ENCODE results near the gene KDM2B.

KDM2B gene

DNA sequence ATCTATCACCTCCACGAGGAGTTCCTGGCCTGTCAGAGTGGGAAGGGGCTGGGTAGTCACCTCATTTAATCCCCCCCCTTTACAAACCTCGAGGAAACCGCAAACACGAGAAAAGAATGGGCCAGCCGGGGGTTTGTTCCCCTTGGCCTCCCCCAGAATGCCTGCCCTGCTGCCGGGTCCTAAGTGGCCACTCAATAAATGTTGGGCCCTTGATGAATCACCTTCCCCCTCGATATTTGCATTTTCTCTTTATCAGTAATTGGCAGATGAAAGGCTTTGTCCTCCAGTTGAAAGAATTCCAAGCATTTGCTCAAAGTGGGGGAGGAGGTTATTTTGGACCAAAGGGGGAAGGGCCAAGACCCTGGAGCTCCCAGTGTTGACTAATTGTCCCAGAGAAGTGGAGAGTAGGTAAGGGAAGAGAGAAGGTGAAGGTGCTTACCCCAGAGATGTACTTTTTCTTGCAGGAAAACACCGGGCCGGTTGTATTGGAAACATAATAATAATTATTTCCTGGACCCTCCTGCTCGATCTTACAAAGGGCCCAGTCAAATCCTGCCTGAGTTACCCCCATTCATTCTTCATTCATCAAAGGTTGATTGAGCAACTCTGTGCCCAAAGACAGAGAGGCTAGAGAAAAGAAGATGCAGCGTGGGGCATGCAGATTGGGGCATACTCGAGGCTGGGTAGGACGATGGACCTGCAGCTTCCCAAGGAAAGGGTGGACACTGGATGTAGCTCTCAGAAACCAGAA is 1.9 kb upstream of the KDM2B start:
- no peak for DNase-seq

DNA sequence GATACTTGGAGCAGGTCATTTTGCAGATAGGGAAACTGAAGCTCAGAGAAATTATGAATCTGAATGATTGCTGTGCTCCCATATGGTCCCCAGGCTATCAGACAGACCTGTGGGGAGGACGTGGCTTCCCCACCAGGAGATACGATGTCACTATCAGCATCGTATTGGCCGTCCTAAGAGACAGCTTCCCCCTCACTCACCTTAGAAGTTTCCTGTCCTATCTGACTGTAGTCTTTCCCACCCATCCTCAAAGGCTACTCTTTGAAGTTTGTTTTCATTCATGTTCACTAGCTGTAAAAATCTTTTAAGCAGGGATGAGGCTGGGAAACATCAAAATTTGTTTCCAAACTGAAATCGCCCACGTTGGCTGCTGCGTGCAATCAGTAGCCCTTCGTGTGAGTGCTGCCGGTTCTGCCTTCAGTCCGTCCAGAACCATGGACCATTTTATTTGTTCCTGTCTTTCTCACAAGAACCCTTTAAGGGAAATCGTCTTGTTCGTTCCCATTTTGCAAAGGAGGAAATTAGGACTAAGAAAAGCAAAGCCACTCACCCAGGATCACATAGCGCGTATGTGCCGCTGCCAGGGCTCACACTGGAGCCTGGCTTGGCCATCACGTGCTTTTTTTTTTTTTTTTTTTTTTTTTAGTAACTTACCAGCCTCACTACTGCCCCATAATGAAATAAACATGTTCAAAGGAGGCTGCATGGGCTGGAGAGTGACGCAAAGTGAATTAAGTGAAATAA is 1.0 kb upstream of the KDM2B start:
- no peak for DNase-seq

DNA sequence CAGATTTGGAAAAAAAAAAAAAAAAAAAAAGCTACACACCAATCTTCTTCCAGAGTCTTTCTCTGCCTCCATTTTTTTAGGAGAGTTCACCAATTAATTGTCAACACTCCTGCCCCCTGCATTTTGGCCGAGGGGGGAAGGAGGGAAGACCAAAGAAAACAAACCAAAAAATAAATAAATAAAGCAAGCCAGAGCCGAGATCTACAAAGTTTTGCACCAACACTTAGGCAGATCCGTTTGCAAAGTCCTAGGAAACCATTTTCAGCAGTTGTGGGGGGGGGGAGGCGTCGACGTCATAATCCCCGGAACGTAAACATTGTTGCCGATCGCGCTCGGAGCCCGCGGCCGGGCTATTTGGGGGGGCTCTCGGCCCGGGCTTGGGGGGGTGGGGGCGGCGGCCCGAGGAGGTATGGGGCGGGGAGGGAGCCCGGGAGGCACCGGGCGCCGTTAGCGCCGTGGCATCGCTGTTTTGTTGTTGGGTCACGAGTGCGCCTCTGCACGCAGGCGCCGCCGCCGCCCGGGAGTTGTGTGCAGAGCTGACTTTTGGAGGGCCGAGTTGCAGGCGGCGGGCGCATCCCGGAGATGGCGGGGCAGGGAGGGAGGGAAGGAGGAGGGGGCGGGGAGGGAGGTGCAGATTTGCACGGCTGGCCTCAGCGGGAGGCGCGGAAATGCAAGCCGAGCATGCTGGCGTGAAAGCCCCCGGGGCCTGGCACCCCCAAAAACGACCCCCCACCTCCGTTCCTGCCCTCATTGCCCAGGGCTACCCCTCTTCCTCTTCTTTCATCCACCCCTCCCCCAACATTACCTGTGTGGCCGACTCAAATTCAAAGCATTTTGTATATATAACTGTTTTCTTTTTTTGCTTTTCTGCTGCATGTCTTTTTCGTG is 598 bp downstream of the KDM2B start:
- DNase-seq = peak; percentile 29

DNA sequence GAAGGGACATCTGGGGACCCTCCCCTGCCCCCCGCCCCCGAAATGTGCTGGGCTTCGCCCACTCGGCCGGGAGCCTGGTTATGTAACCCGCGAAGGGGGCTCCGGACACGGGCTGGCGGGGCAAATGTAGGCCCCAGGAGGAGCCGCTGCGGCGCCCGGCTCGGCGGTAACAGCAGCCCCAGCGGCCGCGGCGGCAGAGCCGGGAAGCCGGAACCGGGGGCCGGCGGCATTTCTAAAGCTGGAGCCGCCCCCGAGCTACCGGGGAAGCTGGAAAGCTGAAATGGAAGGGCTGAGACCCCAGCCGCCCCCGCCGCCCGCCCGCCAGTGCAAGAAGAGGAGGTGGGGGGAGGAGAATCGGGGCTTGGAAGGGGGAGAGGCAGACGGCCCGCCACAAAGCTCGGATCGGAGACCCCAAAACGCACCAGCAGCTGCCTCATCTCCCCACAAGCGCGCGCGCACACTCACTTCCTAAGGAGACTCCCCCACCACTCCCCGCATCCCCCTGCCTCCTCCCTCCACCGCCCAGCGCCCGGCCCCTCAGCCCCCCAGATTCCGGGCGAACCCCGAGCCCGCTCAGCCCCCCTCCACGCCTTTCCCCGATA is 1.5 kb downstream of the KDM2B start:
- DNase-seq = no peak

DNA sequence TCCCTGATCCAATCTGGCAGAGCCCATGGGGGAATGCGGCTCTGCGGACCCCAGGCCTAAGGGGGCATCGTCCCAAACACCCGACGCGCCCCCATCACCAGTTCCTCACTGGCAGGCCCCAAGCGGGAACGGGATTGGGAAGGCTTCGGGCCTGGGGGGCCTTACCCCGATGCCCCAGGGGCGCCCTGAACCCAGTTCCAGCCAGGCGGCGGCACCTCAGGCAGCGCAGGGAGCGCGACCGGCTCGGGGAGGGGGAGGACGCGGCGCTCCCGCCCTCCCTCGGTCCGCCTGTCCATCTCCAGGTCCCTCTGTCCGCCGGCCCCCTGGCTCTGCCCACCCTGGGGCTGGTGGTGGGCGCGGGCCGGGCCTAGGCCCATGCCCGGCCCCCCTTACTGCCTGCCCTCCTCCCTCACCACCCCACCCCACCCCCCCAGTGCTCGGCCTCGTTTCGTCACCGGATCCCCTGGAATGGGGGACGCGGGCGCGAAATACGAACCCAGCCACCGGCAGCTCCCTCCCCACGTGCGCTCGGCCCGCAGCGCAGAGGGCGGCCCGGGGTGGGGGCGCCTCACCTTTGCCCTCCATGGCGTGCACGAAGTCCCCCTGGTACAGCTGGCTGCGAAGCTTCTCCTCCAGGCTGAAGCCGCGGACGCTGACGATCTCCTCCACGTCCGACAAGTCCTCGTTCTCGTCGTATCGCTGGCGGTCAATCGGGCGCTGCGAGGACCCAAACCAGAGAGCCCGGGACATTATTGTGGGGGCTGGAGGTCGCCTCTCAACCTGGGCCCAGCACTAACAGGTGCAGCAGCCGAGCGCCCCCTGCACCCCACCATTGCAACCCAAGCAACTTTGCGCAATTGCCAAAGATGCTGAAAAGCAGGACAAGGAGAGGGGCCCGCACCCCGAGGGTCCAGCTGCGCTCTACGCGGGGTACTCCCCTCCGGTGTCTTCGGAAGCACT is 2.3 kb downstream of the KDM2B start:
- DNase-seq = no peak

DNA sequence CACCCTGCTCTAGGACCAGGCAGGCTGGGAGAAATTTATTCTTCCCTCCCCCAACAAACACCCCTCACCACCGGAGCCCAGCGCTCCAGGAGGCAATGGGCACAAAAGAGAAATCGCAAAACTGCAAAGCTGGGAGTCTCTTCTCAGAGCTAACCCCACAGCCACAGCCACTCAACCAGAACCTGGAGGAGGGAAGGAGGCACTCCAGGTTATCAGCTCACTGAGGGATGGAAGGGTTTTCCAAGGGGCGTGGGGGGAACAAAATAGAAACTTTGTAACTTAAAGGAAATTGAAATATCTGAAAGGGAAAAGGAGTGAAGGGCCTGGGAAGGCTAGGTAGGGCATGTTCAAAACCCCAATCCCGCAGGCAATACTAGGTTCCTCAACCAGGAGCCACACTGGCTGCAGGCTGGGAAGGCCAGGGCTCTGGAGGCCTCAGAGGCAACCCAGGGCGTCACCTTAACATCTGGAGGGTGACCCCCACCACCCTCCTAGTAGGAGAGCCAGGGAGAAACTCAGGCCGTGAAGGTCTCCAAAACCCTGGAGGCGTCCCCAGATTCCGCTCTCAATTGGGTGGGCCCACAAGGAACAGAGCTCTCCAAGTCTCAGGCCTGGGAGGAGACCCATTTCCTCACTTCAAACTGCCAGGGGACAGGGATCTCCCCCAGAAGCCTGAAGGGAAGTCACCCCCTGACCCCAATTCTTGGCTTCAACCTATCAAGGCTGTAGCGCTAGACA is 3.2 kb downstream of the KDM2B start:
- DNase-seq = no peak

DNA sequence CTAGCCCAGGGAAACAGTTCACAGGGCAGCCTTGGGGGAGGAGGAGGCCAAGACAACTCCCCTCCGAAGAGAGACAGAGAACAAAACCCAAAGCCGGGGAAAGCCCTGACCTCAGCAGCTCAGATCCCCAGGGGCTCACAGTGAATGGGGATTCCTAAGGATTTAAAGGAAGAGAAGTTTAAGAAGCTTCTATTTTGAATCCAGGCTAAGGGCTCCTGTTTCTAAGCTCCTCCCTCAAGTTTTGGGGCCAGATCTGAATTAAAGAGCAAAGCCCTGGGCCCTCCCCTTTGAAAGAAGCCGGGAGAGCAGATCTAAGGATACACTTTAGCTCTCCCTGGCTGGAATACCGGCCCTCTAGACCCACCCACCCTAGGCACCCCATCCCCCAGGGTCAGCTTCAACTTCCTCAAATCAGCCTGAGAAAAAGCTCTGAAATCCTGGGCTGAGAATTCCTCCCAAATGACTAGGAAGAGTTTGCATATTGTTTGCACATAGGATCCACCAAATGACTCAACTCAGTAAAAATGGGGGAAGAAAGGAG is 3.9 kb downstream of the KDM2B start:
- no peak for DNase-seq

DNA sequence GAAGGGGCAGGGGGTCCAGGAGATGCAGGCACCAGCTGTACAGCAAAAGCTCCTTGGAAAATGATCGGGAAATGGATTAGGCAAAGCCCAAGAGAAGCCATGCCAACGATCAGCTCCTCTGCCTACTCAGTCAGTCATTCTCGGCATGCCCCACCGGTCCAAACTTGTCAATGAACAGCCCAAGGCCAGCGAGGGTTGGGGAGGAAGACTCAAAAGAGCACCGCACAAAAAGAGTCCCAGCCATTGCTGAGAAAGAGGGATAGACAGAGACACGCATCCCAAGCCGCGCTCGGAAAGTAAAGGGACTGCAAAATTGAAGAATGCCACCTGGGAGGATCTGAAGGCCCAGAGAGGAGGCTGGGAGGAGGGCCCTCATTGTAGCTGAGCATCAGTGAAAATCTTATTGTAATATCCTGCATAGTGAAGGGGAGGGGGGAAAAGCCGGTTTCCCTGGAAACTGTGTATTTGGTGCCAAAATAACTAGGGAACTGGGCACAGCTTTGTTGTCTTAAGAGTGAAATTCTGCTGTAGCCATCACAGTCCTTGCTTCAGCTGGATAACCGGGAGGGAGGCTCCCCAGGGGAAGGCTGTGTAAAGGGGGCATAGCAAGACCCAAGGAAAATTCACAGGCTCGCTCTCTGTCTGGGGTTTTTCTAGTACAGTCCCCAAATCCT is 4.7 kb downstream of the KDM2B start:
- no peak for DNase-seq

DNA sequence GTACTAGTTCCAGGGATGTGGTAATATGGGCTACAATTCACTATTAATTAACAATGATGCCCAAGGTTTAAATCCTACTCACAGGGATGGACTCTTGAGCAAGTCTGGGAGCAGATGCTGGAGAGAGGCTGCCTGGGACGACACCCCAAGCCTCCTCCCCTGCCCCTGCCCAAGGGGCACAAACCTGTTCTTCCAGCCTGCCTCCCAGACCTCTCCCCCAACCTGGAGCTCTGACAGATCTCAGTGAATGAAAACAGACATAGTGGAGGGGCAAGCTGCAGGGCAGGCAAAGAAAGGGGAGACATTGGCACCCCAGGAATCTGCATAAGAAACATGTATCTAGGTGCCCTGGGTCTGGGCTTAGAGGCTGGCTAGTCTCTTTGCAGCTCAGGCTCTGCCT is 5.8 kb downstream of the KDM2B start:
- no peak for DNase-seq

DNA sequence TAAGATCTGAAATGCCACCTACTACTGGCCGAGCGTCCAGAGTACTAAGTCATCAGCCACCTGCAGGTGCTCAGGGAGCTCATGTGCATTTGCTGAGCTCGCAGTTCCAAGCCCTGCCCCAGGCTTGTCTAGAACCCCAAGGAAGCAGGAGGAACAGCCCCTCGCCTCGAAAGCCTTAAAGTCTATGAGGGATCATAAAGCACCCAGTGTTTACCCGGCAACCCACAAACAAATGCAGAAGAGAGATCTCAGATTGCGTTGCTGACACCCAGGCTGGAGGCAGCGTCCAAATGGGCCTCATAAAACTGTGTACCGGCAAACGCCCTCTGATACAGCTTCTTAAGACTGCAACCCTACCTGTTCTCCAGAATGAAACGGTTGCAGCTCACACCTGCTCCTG is 6.8 kb downstream of the KDM2B start:
- DNase-seq = no peak

DNA sequence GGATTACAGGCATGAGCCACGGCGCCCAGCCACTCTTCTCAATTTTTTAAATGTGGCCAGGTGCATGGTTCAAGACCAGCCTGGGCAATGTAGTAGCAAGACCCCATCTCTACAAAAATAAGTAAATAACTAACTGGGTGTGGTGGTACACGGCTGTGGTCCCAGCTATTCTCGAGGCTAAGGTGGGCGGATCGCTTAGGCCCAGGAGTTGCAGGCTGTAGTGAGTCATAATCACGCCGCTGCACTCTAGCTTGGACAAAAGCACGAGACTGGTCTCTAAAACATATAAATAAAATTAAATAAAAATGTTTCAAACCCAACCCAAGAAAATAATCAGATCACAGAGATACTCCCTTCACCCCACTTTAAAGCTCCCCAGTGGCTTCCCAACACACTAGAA is 8.9 kb downstream of the KDM2B start:
- DNase-seq = no peak

DNA sequence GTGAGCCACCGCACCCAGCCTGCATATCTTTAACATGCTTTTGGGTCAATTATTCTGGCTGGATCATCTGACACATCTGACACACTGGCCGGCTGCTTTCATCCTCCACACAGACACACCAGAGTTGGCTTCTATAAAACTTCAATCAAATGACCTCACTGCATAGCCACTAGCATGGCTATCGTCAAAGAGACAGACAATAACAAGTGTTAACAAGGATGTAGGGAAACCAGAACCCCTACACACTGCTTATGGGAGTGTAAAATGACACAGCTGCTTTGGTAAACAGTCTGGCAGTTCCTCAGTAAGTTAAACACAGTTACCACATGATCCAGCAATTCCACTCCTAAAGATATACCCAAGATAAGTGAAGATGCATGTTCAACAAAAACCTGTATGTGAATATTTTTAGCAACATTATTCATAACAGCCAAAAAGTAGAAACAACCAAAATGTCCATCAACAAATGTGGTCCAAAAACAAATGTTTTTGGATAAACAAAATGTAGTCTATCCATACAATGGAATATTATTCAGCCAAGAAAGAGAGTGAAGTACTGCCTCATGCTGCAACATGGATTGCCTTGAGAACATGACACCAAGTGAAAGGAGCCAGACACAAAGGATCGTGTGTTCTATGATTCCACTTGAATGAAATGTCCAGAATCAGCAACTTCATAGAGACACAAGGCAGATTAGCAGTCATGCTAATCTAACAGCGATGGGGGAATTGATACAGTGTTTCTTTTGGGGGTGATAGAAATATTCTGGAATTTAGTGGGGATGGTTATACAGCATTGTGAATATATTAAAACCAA is 10.1 kb downstream of the KDM2B start:
- no peak for DNase-seq

DNA sequence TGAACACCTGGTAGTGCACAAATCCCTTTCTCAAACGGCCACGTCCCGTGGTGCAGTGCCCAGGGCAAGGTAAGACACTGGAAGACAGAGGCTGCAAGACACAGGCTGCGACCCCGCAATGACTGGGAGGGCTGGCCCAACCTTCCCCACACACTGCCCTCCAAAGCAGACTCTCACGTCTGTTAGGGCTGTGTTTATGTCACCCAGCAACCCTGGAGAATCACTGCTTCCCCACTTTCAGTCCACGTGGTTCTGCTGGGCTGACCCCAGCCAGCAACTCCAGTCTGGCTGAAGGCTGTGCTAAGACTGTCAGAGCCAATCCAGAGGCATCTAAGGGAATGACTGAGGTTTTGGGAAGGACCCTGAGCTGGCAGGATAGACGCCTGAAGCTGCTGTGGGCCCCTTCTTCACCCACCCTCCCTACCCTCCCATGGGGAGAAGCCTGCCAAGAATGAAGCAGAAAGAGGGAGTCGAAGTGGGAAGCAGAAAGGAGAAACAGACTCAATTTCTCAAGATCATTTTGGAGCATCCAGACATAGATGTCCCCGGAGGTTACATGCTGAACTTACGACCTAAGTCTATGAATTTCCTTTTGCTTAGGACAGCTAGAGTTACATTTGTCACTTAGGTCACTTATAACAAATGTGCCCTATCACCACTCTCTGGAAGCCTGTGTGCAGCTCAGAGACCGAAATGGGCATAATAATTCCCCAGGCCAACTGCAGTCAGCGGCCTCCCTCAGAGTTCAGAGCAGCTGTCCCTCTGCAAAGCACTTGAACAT is 11.7 kb downstream of the KDM2B start:
- DNase-seq = no peak

DNA sequence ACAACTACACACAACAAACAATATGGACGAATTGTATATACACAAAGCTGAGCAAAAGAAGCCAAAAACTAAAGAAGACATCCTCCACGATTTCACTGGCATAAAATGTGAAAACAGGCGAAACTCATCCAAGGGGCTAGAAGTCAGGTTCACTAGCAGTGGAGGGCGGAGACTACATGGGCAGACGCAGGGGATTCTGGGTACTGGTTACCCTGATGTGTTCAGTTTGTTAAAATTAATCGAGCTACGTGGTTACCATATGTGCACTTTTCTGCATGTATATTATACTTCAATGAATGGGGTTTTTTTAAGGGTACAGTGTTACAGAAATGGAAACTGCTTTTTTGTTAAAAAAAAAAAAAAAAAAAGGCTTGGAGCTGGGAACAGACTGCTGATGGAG is 12.3 kb downstream of the KDM2B start:
- no peak for DNase-seq

DNA sequence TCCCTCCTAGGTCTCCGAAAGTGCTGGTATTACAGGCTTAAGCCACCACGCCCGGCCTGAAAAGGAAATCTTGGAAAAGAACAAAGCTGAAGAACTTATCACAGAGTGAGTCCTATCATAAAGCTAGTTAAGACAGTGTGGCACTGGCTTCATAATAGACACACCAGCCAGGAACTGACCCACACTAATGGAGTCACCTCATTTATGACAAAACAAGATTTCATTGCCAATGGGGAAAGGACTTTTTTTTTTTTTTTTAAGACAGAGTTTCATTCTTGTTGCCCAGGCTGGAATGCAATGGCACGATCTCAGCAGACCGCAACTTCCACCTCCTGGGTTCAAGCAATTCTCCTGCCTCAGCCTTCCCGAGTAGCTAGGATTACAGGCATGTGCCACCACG is 15.7 kb downstream of the KDM2B start:
- no peak for DNase-seq

DNA sequence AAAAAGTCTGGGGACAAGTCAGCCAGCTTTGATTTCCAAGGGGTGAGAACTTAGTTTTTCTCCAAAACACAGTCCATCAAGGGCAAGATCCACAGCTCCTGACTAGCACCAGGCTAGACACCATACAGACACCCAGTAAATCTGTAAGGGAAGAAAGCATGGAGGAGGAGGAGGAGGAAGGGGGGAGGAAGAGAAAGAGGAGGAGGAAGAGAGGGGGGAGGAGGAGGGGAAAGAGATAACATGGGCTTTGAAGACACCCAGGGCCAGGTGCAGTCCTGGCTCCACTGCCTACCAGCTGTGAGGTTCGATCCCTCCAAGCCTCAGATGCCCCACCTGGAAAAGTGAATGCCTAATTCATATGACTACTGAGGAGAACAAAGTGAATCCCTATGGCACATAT is 18.3 kb downstream of the KDM2B start:
- no peak for DNase-seq

DNA sequence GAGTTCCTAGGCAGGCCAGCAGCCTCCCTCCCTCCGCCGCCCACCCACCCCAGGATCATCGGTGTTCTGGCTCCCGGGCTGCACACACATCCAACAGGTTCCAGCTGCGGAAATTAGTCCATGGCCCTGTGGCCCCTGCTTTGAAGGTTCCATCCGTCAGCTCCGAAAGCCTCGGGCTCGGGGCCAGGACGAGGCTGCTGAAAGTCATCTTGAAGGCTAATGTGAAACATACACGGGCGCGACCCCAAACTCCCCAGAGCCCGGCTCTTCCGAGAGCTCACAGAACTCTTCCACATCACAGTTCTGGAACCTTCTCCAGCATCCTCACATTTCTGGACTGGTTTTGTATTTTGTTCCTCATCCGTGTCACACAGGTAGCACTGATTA is 19.8 kb downstream of the KDM2B start:
- DNase-seq = no peak

DNA sequence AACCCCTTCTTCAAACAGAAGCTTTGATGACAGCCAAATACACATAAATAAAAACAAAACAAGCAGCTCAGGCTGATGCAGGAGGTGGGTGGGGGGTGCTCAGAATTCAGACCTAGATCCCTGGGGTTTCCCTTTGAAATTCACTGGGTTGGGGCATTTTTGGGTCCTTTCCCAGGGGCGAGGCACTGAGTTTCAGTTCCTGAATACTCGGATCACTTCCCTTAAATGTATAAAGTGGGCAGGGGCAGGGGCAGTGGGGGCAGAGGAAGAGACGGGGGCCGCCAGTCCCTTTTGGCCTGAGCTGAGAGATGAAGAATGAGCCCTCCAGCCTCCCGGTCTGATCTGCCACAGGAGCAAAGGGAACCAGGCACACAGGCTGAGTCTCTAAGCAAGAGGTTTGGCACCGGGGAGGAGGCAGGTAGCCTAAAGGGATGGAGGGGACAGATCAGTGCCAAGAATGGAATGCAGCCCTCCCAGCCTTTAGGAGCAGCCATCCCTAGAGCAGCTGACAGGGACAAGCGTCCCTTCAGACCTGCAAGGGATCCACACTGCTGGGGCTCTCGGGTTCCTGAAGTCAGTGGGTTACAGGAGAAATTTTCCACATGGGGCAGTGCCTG is 20.3 kb downstream of the KDM2B start:
- no peak for DNase-seq
